ENCODE data around the gene ID1. TPM values are rescaled to one million over a fixed set of nuclear protein-coding genes. Genes with fewer than 3 reads are reported as not detected.

ID1 gene
- total RNA-seq, 1 experiment from 2014 or later = 360 TPM

DNA sequence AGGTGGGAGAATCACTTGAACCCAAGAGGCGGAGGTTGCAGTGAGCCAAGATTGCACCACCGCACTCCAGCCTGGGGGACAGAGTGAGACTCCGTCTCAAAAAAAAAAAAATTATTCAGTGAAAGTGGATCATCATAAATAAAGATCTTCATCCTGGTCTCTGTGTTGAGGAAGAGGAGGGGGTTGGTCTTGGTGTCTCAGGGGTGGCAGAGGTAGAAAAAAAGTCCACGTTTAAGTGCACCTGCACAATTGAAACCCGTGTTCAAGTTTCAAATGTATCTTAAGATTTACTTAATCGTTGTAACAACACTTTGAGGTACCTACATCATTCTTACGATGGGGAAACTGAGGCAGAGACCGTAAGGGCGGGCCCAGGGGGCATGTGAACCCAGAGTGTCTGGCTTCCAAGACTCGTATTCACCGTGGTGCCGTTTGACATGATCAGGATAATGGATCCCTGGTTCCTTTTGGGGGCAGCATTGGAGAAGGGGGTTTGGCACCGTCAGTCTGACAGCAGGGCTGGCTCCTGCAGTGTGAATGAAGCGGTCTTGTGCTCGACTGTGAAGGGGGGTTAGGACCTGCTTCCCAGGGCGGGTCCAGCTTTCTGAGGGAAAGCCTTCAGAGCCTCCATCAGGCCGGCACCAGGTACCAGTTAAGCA, 32.9 kb upstream of the ID1 start:
- Histone ChIP-seq H2AFZ (ENCODE audit: low read length) (no peak overlapping the region), H4K5ac (ENCODE audit: insufficient read length, low read depth, low read length) (no peak overlapping the region), H3K9ac (ENCODE audit: extremely low read depth, insufficient read length, low read length) (peak overlapping the region; percentile 5), H2BK15ac (ENCODE audit: low read depth, low read length) (no peak overlapping the region), H3K4me1 (ENCODE audit: insufficient read depth, low read length) (no peaks in the 10 kb centered on the region), H3K9me3 (ENCODE audit: control insufficient read depth, low read depth, low read length) (no peaks in the 10 kb centered on the region), H3K4ac (ENCODE audit: low read depth, low read length) (no peak overlapping the region; the same call in 1 of the 2 replicates), H4K91ac (ENCODE audit: insufficient read length, low read depth, low read length) (no peak overlapping the region), H2BK120ac (ENCODE audit: low read depth, low read length, poor library complexity, severe bottlenecking) (no peak overlapping the region), H3K27me3 (ENCODE audit: insufficient read depth, low read length) (no peaks in the 10 kb centered on the region), H3K18ac (ENCODE audit: insufficient read length, low read depth, low read length) (peak overlapping the region; percentile 78), H2BK5ac (ENCODE audit: insufficient read length, low read length) (no peak overlapping the region), H4K8ac (replicated peaks; ENCODE audit: insufficient read length, low read depth, low read length) (no peak overlapping the region), H3K27ac (ENCODE audit: insufficient read length, low read depth, low read length) (peak overlapping the region; percentile 52), H3K23me2 (ENCODE audit: insufficient read length, low read depth, low read length, poor library complexity, severe bottlenecking) (peaks cover 6% of the 10 kb centered on the region), H3K23ac (ENCODE audit: insufficient read length, low read depth, low read length) (no peak overlapping the region), H3K79me1 (ENCODE audit: insufficient read depth, low read depth, low read length, poor library complexity, severe bottlenecking) (no peaks in the 10 kb centered on the region), H3T11ph (ENCODE audit: low read length) (no peak overlapping the region), H3K4me2 (ENCODE audit: insufficient read depth, insufficient read length, low read length) (peak overlapping the region; percentile 41), H3K79me2 (ENCODE audit: insufficient read depth, low read length) (no peaks in the 10 kb centered on the region), H2BK20ac (ENCODE audit: low read depth, low read length, poor library complexity, severe bottlenecking) (no peak overlapping the region), H2AK5ac (ENCODE audit: insufficient read length, low read length) (no peak overlapping the region), H2BK12ac (ENCODE audit: insufficient read length, low read depth, low read length) (peak overlapping the region; percentile 1), H3K56ac (ENCODE audit: insufficient read length, low read depth, low read length) (no peak overlapping the region), H3K14ac (ENCODE audit: insufficient read depth, low read length) (peak overlapping the region; percentile 50; the same call in 1 of the 2 replicates), H4K20me1 (ENCODE audit: control insufficient read depth, insufficient read depth, insufficient read length) (no peaks in the 10 kb centered on the region)
- Mint-ChIP-seq H3K36me3 (ENCODE audit: insufficient read depth in 1 of 3, low read depth in 3 of 3) (peaks cover 0 to 27% (median 4%) of the 10 kb centered on the region in 3 experiments; a peak in 4 of 7 replicates), H3K9me3 (no peaks in the 10 kb centered on the region), H3K27ac (peak overlapping the region; percentile 95 to 98 (median 97)), H3K27me3 (ENCODE audit: low read depth) (no peaks in the 10 kb centered on the region; the same call in 1 of the 2 replicates), H3K4me1 (peaks cover 54 to 64% of the 10 kb centered on the region in 2 experiments), H3K4me3 (peak overlapping the region; percentile 57 to 77)
- TF ChIP-seq, protein P1, sequence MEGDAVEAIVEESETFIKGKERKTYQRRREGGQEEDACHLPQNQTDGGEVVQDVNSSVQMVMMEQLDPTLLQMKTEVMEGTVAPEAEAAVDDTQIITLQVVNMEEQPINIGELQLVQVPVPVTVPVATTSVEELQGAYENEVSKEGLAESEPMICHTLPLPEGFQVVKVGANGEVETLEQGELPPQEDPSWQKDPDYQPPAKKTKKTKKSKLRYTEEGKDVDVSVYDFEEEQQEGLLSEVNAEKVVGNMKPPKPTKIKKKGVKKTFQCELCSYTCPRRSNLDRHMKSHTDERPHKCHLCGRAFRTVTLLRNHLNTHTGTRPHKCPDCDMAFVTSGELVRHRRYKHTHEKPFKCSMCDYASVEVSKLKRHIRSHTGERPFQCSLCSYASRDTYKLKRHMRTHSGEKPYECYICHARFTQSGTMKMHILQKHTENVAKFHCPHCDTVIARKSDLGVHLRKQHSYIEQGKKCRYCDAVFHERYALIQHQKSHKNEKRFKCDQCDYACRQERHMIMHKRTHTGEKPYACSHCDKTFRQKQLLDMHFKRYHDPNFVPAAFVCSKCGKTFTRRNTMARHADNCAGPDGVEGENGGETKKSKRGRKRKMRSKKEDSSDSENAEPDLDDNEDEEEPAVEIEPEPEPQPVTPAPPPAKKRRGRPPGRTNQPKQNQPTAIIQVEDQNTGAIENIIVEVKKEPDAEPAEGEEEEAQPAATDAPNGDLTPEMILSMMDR (conservative IDR thresholded peaks at IDR 0.05) = 0 out of 3 replicates have a peak, but pooled peaks have one; percentile 9
- no peak for DNase-seq
- no CpG with 5 or more reads among the region's 17 CpGs for WGBS (ENCODE audit: extremely low coverage, insufficient read length, low lambda C conversion rate)
